Adipocyte (in vitro differentiated cells): Measurements from ENCODE around the gene CFP.

ENCODE experiments used
- DNase-seq: peaks from one replicate; pipeline ENCODE4 v3.0.0-alpha.2; 2015; ENCODE audit warnings: low read depth
- H3K27me3 ChIP-seq: replicated peaks from 2 replicates; pipeline ENCODE4 v1.7.0; 2013; ENCODE audit warnings: mild to moderate bottlenecking, low read length, moderate library complexity; ENCODE audit not compliant: control insufficient read depth, insufficient read depth
- H3K36me3 ChIP-seq: 2 replicates; pipeline ENCODE4 v1.7.0; 2013; ENCODE audit warnings: low read length, mild to moderate bottlenecking, moderate library complexity; ENCODE audit not compliant: control insufficient read depth, insufficient read depth, severe bottlenecking
- H3K4me1 ChIP-seq: 2 replicates; pipeline ENCODE4 v1.7.0; 2013; ENCODE audit warnings: mild to moderate bottlenecking, low read length, moderate library complexity; ENCODE audit not compliant: control insufficient read depth, insufficient read depth
- H3K4me3 ChIP-seq: 2 replicates; pipeline ENCODE4 v1.7.0; 2013; ENCODE audit warnings: mild to moderate bottlenecking, low read length, moderate library complexity
- H3K9ac ChIP-seq: 2 replicates; pipeline ENCODE4 v1.7.0; 2013; ENCODE audit warnings: mild to moderate bottlenecking, low read length, moderate library complexity
- H3K9me3 ChIP-seq: 2 replicates; pipeline ENCODE4 v1.7.0; 2013; ENCODE audit warnings: mild to moderate bottlenecking, low read length, moderate library complexity; ENCODE audit not compliant: control insufficient read depth

CFP gene

DNA sequence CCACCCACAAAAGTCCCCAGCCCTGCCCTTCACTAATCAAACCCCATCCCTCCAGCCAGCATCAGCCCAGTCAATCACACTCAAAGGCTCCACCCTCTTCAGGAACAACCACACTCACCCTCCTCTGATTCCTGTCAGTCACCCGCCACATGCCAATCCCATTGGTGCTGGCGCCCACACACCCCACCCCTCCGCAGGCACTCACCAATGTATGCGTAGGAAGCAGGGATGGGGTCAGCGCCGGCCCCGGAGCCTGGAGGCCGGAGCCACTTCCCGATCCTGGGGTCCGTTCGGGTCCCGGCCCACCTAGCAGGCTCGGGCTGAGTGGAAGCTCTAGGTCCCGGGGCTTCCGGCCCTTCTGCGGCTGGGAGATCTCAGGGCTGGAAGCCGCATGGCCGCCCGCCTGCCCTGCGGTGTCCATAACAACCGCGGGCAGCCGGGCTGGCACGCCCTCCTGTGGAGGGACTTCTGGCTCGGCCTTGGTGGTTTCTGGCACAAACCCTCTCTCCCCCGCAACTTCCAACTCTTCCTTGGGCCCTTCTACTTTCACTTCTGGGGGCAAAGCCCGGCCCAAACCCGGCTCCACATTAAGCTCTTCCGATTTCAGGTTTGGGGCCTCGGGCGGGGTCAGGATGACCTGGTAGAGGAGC, 7.9 kb upstream of the CFP start:
- no peak for DNase-seq
- H3K9me3 ChIP-seq, result peaks cover 18% of the 10 kb centered on the region
- no peak overlapping the region for H3K9ac ChIP-seq
- H3K27me3 ChIP-seq, result no peaks in the 10 kb centered on the region
- peaks cover 55% of the 10 kb centered on the region for H3K36me3 ChIP-seq
- no peak overlapping the region for H3K4me3 ChIP-seq
- no peaks in the 10 kb centered on the region for H3K4me1 ChIP-seq

DNA sequence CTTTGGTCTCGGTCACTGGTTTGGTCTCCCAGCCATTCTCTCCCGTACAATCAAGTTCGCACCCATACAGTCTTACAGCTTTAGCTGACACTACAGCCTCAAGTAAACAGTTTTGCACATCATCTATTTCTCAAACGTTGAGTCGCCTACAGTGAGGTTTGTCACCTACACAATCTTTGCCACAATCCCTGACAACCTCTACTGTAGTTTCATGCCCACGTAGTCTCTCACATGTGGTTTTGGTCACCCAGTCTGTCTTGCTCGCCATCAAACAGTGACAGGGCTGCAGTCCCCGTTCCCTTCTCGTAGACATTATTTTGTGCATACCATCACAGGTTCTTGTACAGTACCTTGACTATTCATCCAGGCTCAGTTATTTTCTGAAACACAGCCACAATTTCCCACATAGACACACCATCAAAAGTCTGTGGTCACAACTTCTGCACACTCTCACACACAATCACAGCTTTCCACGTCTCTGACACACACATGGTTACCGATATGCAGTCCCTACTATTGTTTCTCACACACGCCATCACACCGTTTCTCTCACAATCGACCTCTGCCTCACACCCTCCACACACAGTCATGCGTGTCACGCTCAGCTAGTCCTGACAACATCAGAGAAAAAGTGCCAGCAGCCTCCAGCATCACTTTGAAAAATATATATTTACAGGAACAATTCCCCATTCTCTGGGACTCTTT, 5.3 kb upstream of the CFP start:
- no peak for DNase-seq
- Histone ChIP-seq H3K36me3 (peaks cover 39% of the 10 kb centered on the region), H3K27me3 (peaks cover 6% of the 10 kb centered on the region), H3K9ac (no peak overlapping the region), H3K4me1 (no peaks in the 10 kb centered on the region), H3K9me3 (peaks cover 8% of the 10 kb centered on the region), H3K4me3 (no peak overlapping the region)

DNA sequence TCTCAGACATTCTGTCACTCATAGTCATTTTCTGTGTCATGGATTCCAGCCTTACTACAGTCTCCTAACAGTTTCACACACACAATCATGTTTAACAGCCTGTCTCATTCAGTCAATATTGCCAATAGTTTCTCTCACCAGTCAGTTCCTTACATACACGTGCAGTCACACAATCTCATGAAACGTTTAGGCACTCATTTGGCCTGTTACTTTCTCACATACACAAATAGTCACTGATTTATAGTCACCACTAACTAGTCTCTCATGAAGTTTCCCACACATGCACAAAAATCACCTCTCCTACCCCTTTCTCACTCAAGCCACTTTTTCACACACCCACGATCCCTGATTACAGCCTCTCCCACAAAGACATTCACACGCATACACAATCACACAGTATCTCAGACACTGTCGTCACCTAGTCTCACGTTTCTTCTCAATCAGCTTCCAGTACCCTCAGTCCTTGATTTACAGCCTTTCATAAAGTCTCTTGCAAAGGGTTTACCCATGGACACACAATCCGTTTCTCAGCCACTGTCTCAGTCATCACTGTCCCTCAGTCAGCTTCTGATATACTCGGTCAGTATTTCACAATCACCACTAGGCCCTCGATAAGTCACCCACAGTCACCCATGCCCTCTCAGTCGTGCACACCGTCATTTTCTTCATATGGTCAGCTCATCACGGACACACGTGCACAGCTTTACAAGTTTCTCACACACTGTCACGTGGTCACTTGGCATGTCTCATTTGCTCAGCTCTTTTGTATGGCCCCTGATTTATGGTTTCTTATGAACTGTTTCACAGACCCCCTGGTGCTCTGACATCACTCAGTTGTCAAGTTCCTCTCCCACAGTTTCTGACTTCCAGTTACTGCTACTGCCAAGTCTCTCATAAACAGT, 4.2 kb upstream of the CFP start:
- Histone ChIP-seq H3K36me3 (peaks cover 29% of the 10 kb centered on the region), H3K4me3 (no peak overlapping the region), H3K9me3 (no peaks in the 10 kb centered on the region), H3K9ac (no peak overlapping the region), H3K4me1 (no peaks in the 10 kb centered on the region), H3K27me3 (peaks cover 9% of the 10 kb centered on the region)
- DNase-seq, result no peak

GRCh38 chrX:47632666-47633065, 2.9 kb upstream of the CFP start:
- Histone ChIP-seq H3K9me3 (no peaks in the 10 kb centered on the region), H3K27me3 (peaks cover 14% of the 10 kb centered on the region), H3K4me3 (no peak overlapping the region), H3K9ac (no peak overlapping the region), H3K36me3 (peaks cover 20% of the 10 kb centered on the region), H3K4me1 (no peaks in the 10 kb centered on the region)
- no peak for DNase-seq

- Histone ChIP-seq H3K4me3 (no peak overlapping the region), H3K4me1 (no peaks in the 10 kb centered on the region), H3K9ac (no peak overlapping the region), H3K9me3 (no peaks in the 10 kb centered on the region), H3K36me3 (peaks cover 19% of the 10 kb centered on the region), H3K27me3 (peaks cover 14% of the 10 kb centered on the region)
- no peak for DNase-seq
Measured at GRCh38 chrX:47631676-47632075, 1.9 kb upstream of the CFP start.

GRCh38 chrX:47628982-47629381, 748 bp downstream of the CFP start:
- H3K9me3 ChIP-seq, result peaks cover 3% of the 10 kb centered on the region
- H3K27me3 ChIP-seq, result peaks cover 20% of the 10 kb centered on the region
- no peaks in the 10 kb centered on the region for H3K36me3 ChIP-seq
- DNase-seq, result no peak
- no peak overlapping the region for H3K9ac ChIP-seq
- no peak overlapping the region for H3K4me3 ChIP-seq
- H3K4me1 ChIP-seq, result no peaks in the 10 kb centered on the region

- no peak overlapping the region for H3K9ac ChIP-seq
- DNase-seq, result no peak
- no peaks in the 10 kb centered on the region for H3K4me1 ChIP-seq
- no peak overlapping the region for H3K4me3 ChIP-seq
- H3K9me3 ChIP-seq, result peaks cover 4% of the 10 kb centered on the region
- no peaks in the 10 kb centered on the region for H3K36me3 ChIP-seq
- H3K27me3 ChIP-seq, result peaks cover 37% of the 10 kb centered on the region
Measured at GRCh38 chrX:47625365-47625764, 4.4 kb downstream of the CFP start.

DNA sequence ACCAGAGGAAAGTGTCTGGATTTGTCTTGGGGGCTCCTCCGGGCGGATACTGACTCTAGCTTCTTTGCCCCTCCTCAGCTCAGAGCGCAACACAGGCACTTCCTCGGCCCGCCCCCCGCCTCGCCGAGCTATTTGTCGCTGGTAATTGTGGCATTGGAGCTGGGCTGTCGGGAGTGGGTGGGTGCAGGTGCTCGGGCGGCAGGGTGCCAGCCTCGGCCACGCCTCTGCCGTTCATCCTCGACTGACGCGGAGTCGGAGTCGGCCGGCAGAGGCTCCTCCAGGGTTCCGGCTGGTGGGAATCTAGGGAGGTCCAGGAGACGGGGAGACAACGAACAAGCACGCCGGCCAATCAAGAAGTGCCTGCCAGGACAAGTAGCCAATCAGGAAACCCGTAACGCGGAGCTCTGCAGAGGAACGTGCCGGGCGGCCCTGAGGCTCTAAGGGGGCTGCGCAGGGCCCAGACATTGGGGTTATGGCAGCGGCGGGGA, 6.1 kb downstream of the CFP start:
- Histone ChIP-seq H3K9me3 (peaks cover 4% of the 10 kb centered on the region), H3K4me3 (peak overlapping the region; percentile 64), H3K9ac (no peak overlapping the region), H3K36me3 (no peaks in the 10 kb centered on the region), H3K4me1 (no peaks in the 10 kb centered on the region), H3K27me3 (peaks cover 31% of the 10 kb centered on the region)
- DNase-seq, result peak; percentile 75

DNA sequence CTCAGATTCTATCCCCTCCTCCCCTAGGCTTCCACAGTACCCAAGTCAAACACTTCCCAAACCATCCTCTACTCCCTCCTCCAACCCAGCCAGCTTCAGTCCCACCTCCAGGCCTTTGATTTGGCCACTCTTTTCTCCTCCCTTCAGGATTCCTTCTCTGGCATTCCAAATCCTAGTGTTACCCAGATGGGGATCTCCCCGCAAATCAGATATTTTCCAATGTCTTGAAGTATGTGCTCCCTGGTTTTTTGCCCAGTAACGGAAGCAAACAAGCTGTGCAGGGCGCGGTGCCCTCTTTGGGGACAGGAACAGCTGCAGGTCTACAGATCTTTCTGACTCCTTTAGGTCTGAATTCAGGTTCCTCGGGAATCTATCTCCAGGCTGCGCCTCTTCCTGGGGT, 7.9 kb downstream of the CFP start:
- Histone ChIP-seq H3K9me3 (peaks cover 4% of the 10 kb centered on the region), H3K9ac (no peak overlapping the region), H3K36me3 (no peaks in the 10 kb centered on the region), H3K4me1 (no peaks in the 10 kb centered on the region), H3K4me3 (no peak overlapping the region), H3K27me3 (peaks cover 29% of the 10 kb centered on the region)
- DNase-seq, result no peak

DNA sequence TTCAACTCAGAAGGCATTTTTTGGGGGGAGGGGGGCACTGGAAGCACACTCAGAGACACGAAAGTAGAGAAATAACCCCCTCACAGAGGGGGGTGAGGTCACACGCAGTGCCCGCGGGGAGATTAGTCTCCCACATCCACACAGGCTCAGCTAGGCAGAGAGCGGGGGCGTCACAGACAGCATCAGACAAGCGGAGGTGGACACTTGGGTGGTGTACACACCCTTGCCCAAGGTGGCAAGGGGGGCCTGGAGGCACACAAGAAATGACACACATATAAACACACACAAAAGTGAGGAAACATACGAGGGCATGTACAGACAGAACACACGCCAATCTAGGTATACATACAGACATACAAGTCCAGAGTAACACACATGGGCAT, 9.4 kb downstream of the CFP start:
- Histone ChIP-seq H3K4me3 (no peak overlapping the region), H3K9ac (no peak overlapping the region), H3K4me1 (no peaks in the 10 kb centered on the region)

More for the DNA sequence above, 9.4 kb downstream of the CFP start:
- Histone ChIP-seq H3K36me3 (no peaks in the 10 kb centered on the region), H3K27me3 (peaks cover 37% of the 10 kb centered on the region), H3K9me3 (peaks cover 4% of the 10 kb centered on the region)
- DNase-seq, result no peak
